Activated B cell treated with CpG ODN at 0.5 μM for 24 hours (primary cell): Measurements from ENCODE around the gene ITIH3. TPM values are rescaled to one million over a fixed set of nuclear protein-coding genes. Genes with fewer than 3 reads are reported as not detected.

Experiments used
- ATAC-seq: fragments of 200-7000 bp; cut with Tn5 transposase; one replicate; pipeline ENCODE4 v1.10.0; 2021; ENCODE audit warnings: low read depth, mild to moderate bottlenecking, moderate library complexity
- CTCF ChIA-PET: fragments of 350-600 bp; sonication (Branson Sonifier 250); formaldehyde crosslinking; loops from one replicate; lab custom pipeline; 2021; ENCODE audit warnings: antibody characterized with exemption; lab: Charles Lee
- POLR2A ChIA-PET: fragments of 350-600 bp; sonication (Branson Sonifier 250); formaldehyde crosslinking; loops from one replicate; lab custom pipeline; 2021; ENCODE audit warnings: antibody characterized with exemption; lab: Charles Lee
- DNase-seq: peaks from one replicate; pipeline ENCODE4 v3.0.0; 2022
- H3K27ac Mint-ChIP-seq: one replicate; pipeline ENCODE4 v1.8.0; 2020; ENCODE audit warnings: mixed read lengths
- H3K27me3 Mint-ChIP-seq: one replicate; pipeline ENCODE4 v1.8.0; 2021; ENCODE audit warnings: mixed read lengths
- H3K36me3 Mint-ChIP-seq: one replicate; pipeline ENCODE4 v1.8.0; 2021; ENCODE audit warnings: low read depth, mixed read lengths
- H3K4me1 Mint-ChIP-seq: one replicate; pipeline ENCODE4 v1.8.0; 2021; ENCODE audit warnings: mixed read lengths
- H3K4me3 Mint-ChIP-seq: one replicate; pipeline ENCODE4 v1.8.0; 2020; ENCODE audit warnings: mild to moderate bottlenecking, mixed read lengths
- H3K9me3 Mint-ChIP-seq: one replicate; pipeline ENCODE4 v1.8.0; 2020; ENCODE audit warnings: mixed read lengths
- CTCF ChIP-seq: fragments of 200-600 bp; IDR thresholded peaks from one replicate; pipeline ENCODE4 v1.8.0; 2022; ENCODE audit warnings: antibody characterized with exemption, mild to moderate bottlenecking
- intact Hi-C: fragments of 100-400 bp; cut with micrococcal nuclease; formaldehyde crosslinking; loops from one replicate; pipeline ENCODE4 v1.15.1; 2024
- total RNA-seq: library from RNA; stranded (reverse); gene quantifications from 2 replicates; pipeline ENCODE4 v1.2.3, GENCODE V29; 2022

ITIH3 gene
- total RNA-seq, 1 donor from 2014 or later = not detected

DNA sequence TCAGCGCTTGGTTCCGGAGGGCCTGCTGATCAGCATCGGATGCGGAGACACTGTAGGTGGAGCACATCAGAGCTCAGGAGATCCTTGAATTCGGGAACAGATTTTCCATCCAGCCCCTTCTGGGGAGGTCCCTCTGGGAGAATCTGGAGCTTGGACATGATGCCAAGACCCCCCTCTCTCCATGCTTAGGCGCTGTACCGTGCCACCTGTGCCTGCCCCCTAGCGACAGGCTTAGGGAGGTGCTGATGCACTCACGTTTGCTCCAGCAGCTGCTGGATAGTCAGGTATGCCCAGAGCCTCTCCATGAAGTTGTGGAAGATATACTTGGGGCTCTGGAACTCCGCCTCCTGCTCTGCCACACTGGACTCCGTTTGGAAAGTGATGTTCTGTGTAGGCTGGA lies 26.1 kb downstream of the ITIH3 start:
- DNase-seq (no peak), ATAC-seq (no peak)
- intact Hi-C loops = loop anchor here (1.0 kb wide), 1 partner anchor 78 kb away; no protein-coding TSS in a partner anchor
- ChIA-PET POLR2A (interaction anchor here (0.6 kb wide), 1 partner anchor 114 kb away, joined by 4 read pairs; no protein-coding TSS in a partner anchor), CTCF (interaction anchor here (1.2 to 1.3 kb wide), 2 partner anchors 79 to 110 kb away, joined by 4 to 6 read pairs; no protein-coding TSS in a partner anchor)
- no peaks in the 10 kb centered on the region for H3K36me3 Mint-ChIP-seq
- no peak overlapping the region for H3K4me3 Mint-ChIP-seq
- H3K4me1 Mint-ChIP-seq = no peaks in the 10 kb centered on the region
- H3K27ac Mint-ChIP-seq = no peak overlapping the region
- H3K9me3 Mint-ChIP-seq = no peaks in the 10 kb centered on the region
- no peak for TF ChIP-seq CTCF
- no peaks in the 10 kb centered on the region for H3K27me3 Mint-ChIP-seq

GRCh38 chr3:52822363-52822762 lies 27.8 kb downstream of the ITIH3 start:
- no peaks in the 10 kb centered on the region for H3K27me3 Mint-ChIP-seq
- TF ChIP-seq CTCF = no peak
- ChIA-PET POLR2A (no interaction called here), CTCF (no interaction called here)
- H3K27ac Mint-ChIP-seq = no peak overlapping the region
- H3K36me3 Mint-ChIP-seq = no peaks in the 10 kb centered on the region
- no peak overlapping the region for H3K4me3 Mint-ChIP-seq
- intact Hi-C loops = no loop called here
- no peak for DNase-seq
- no peaks in the 10 kb centered on the region for H3K9me3 Mint-ChIP-seq
- no peak for ATAC-seq
- no peaks in the 10 kb centered on the region for H3K4me1 Mint-ChIP-seq

- intact Hi-C loops = no loop called here
- no peak for TF ChIP-seq CTCF
- Mint-ChIP-seq H3K4me1 (no peaks in the 10 kb centered on the region), H3K27me3 (no peaks in the 10 kb centered on the region), H3K27ac (no peak overlapping the region), H3K9me3 (no peaks in the 10 kb centered on the region), H3K4me3 (no peak overlapping the region), H3K36me3 (no peaks in the 10 kb centered on the region)
- CTCF ChIA-PET = no interaction called here
- no peak for ATAC-seq
- POLR2A ChIA-PET = no interaction called here
- no peak for DNase-seq
Observed at GRCh38 chr3:52824037-52824436, 29.4 kb downstream of the ITIH3 start.

DNA sequence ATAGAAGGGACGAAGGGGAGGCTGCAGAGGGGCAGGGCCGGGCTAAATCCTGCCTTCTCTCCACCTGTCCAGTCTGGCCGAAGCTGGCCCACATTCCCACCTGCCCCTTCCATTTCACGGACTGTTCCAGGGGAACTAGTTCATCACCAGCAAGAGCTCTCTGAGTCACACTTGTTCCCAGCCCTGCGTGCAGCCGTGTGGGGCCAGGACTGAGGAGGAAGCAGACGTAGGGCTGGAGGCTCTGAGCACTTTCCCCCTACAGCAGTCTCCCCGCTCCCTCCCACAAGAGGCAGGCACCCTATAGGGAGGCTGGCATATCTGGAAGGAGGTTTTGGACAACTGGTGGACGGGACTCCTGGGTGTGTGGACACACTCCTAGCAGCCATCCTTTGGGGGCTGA lies 32.8 kb downstream of the ITIH3 start:
- intact Hi-C loops = no loop called here
- no peaks in the 10 kb centered on the region for H3K27me3 Mint-ChIP-seq
- DNase-seq (no peak), ATAC-seq (no peak)
- H3K9me3 Mint-ChIP-seq = no peaks in the 10 kb centered on the region
- H3K4me1 Mint-ChIP-seq = no peaks in the 10 kb centered on the region
- no peaks in the 10 kb centered on the region for H3K36me3 Mint-ChIP-seq
- H3K4me3 Mint-ChIP-seq = no peak overlapping the region
- no peak for TF ChIP-seq CTCF
- CTCF ChIA-PET = no interaction called here
- POLR2A ChIA-PET = no interaction called here
- H3K27ac Mint-ChIP-seq = no peak overlapping the region

GRCh38 chr3:52827866-52828376 lies 33.3 kb downstream of the ITIH3 start:
- intact Hi-C loops = no loop called here
- DNase-seq (no peak), ATAC-seq (no peak)
- H3K4me1 Mint-ChIP-seq = no peaks in the 10 kb centered on the region
- ChIA-PET CTCF (no interaction called here), POLR2A (interaction anchor here (0.6 kb wide), 1 partner anchor 22 kb away, joined by 3 read pairs; no protein-coding TSS in a partner anchor)
- TF ChIP-seq CTCF = no peak
- H3K9me3 Mint-ChIP-seq = no peaks in the 10 kb centered on the region
- no peaks in the 10 kb centered on the region for H3K36me3 Mint-ChIP-seq
- no peak overlapping the region for H3K27ac Mint-ChIP-seq
- H3K4me3 Mint-ChIP-seq = no peak overlapping the region
- no peaks in the 10 kb centered on the region for H3K27me3 Mint-ChIP-seq
